Progenitor cell of endocrine pancreas (in vitro differentiated cells): ENCODE measurements around the gene APEH. TPM values are rescaled to one million over a fixed set of nuclear protein-coding genes. Genes with fewer than 3 reads are reported as not detected.

ENCODE experiments used
- DNase-seq: peaks from one replicate; pipeline ENCODE4 v3.0.0; 2021; ENCODE audit warnings: low spot score; ENCODE audit not compliant: unreplicated experiment
- H3K27ac Mint-ChIP-seq: 2 replicates; pipeline ENCODE4 v1.8.0; 2021; ENCODE audit warnings: mild to moderate bottlenecking, moderate library complexity, mixed read lengths
- H3K27me3 Mint-ChIP-seq: 2 replicates; pipeline ENCODE4 v1.8.0; 2021; ENCODE audit warnings: mixed read lengths
- H3K36me3 Mint-ChIP-seq: 2 replicates; pipeline ENCODE4 v1.8.0; 2022; ENCODE audit warnings: mixed read lengths; ENCODE audit not compliant: insufficient read depth
- H3K4me1 Mint-ChIP-seq: 2 replicates; pipeline ENCODE4 v1.8.0; 2021; ENCODE audit warnings: low read depth, mixed read lengths
- H3K4me3 Mint-ChIP-seq: 2 replicates; pipeline ENCODE4 v1.8.0; 2021; ENCODE audit warnings: low read depth, mild to moderate bottlenecking, moderate library complexity, mixed read lengths
- H3K9me3 Mint-ChIP-seq: 2 replicates; pipeline ENCODE4 v1.8.0; 2021; ENCODE audit warnings: low read depth, mixed read lengths
- long read RNA-seq: library from polyadenylated mRNA; unstranded; transcript quantifications from one replicate; pipeline ENCODE4 v2.0.0, GENCODE V29; 2020
- total RNA-seq: library from RNA; stranded (reverse); gene quantifications from 2 replicates; pipeline ENCODE4 v1.2.1, GENCODE V29; 2021
- TF ChIP-seq, protein P1 (sequence below): fragments of 200-600 bp; sonication (generic); IDR thresholded peaks from one replicate; pipeline ENCODE4 v1.5.0; 2021; ENCODE audit warnings: antibody characterized with exemption, mild to moderate bottlenecking; ENCODE audit not compliant: unreplicated experiment

APEH gene
- total RNA-seq = 160 and 178 TPM in 2 replicates
- long read RNA-seq, transcript APEH-201 (22 exons, 3,220 nt) = major isoform, 225 of 400 reads
- long read RNA-seq, partial matches to known transcripts = 113 of 400 reads
- long read RNA-seq, other reads (novel, unspliced or antisense) = 62 of 400 reads

DNA sequence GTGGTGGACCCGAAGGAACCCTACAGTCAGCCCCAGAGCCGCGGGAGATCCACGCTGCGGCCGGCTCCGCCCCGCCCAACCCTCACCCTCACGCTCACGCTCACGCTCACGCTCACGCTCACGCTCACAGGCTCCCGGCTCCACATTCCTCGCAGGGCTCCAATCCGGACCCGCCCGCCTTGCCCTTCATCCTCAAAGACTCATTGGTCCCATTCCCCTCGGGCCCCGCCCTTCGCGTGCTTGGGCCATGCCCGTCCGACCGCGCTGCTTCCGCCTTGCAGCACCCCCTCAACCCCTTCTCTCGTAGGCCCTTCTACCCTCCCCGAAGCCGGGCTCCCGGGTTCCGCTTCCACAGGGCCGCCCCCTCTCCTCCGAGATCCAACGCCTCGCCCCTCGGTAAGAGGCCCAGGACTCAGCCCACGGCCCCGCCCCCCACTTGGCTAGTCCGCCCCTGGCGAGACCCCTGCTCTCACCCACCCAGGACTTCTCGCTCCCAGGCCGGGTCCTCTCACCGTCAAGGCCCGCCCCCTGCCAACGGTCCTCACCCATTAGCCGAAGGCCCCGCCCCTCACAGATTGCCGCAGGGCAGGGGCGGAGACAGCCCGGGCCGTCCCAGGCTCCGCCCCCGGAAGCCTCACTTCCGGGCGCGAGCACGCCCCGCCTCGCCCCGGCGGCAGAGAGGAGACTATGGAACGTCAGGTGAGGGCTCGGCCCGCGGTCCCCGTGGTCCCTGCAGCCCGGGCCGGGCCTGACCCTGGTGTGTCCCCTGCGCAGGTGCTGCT is at the start of gene APEH:
Gene APEH, plus strand, starts transcription at position 637 of the 782 bp plus-strand sequence. Its CDS starts 51 bp downstream, at position 688.
- peaks cover 5% of the 10 kb centered on the region for H3K36me3 Mint-ChIP-seq
- no peaks in the 10 kb centered on the region for H3K27me3 Mint-ChIP-seq
- H3K4me1 Mint-ChIP-seq = peaks cover 16% of the 10 kb centered on the region
- H3K9me3 Mint-ChIP-seq = no peaks in the 10 kb centered on the region
- peak within 1 kb of the TSS; percentile 97 for H3K27ac Mint-ChIP-seq
- DNase-seq = peak; percentile 96
- TF ChIP-seq, protein P1, sequence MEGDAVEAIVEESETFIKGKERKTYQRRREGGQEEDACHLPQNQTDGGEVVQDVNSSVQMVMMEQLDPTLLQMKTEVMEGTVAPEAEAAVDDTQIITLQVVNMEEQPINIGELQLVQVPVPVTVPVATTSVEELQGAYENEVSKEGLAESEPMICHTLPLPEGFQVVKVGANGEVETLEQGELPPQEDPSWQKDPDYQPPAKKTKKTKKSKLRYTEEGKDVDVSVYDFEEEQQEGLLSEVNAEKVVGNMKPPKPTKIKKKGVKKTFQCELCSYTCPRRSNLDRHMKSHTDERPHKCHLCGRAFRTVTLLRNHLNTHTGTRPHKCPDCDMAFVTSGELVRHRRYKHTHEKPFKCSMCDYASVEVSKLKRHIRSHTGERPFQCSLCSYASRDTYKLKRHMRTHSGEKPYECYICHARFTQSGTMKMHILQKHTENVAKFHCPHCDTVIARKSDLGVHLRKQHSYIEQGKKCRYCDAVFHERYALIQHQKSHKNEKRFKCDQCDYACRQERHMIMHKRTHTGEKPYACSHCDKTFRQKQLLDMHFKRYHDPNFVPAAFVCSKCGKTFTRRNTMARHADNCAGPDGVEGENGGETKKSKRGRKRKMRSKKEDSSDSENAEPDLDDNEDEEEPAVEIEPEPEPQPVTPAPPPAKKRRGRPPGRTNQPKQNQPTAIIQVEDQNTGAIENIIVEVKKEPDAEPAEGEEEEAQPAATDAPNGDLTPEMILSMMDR = no peak
- peak within 1 kb of the TSS; percentile 84 for H3K4me3 Mint-ChIP-seq

DNA sequence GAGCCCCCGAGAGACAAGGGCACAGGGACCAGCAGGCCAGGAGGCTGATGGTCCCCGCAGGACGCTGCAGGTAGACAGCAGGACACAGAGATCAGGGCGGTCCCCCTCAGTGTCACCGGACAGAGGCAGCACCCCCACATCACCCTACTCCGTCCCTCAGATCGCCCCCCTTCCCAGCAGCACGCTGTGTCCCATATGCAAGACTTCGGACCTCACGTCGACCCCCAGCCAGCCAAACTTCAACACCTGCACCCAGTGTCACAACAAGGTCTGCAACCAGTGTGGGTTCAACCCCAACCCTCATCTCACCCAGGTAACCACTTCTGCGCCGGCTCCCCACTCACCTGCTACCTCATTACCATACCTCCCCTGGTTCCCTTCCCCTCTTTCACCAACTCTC is 49.1 kb upstream of the APEH start:
- no peaks in the 10 kb centered on the region for H3K36me3 Mint-ChIP-seq
- H3K27ac Mint-ChIP-seq = no peak overlapping the region

DNA sequence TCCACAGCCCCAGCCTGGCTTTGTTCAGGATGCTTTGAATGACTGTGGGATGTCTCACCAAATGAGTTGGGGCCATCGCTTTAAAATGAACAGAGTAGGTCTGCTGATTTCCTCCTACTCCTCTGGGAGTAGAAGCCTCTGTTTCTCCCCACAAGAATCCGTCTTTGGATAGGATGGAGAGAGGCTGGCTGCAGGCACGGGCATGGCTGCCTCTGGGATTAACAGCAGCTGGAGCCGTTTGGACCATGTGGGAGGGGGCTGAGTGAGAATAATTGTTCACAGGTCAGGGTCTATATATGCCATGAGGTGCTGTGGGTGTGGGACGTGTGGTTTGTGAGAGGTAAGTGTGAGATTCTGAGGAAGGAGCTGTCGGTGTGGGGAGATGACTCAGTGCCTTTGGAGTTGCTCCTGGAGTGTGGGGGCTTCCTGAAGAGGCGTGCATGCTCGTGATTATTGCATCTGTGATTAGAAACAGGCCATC is 48.0 kb upstream of the APEH start:
- TF ChIP-seq, protein P1 = no peak
- no peaks in the 10 kb centered on the region for H3K36me3 Mint-ChIP-seq
- no peak overlapping the region for H3K4me3 Mint-ChIP-seq
- no peak overlapping the region for H3K27ac Mint-ChIP-seq
- H3K27me3 Mint-ChIP-seq = peaks cover 6% of the 10 kb centered on the region
- no peaks in the 10 kb centered on the region for H3K4me1 Mint-ChIP-seq
- H3K9me3 Mint-ChIP-seq = no peaks in the 10 kb centered on the region
- no peak for DNase-seq

More for the DNA sequence above, 49.1 kb upstream of the APEH start:
- H3K9me3 Mint-ChIP-seq = no peaks in the 10 kb centered on the region
- no peaks in the 10 kb centered on the region for H3K4me1 Mint-ChIP-seq
- H3K4me3 Mint-ChIP-seq = no peak overlapping the region
- peaks cover 7% of the 10 kb centered on the region for H3K27me3 Mint-ChIP-seq
- TF ChIP-seq, protein P1 = no peak
- no peak for DNase-seq

DNA sequence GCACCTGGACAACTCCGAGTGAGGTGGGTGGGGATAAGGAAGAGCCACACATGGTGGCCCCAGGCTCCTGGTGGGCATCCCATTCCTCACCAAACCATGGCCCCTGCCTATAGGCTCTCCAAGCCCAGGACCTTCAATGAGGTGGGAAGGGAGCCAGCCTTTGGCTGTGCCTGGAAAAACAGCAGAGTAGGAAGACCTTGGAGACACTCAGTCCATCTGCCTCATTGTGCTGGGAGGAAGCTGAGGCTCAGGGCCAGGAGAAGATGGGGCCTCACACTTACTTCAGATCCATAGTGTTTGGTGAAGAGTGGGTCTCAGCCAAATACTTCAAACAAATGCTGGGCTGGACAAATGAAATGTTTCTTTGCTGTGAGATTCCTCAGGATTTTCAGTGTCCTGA is 47.4 kb upstream of the APEH start:
- H3K27ac Mint-ChIP-seq = no peak overlapping the region
- no peak overlapping the region for H3K4me3 Mint-ChIP-seq

DNA sequence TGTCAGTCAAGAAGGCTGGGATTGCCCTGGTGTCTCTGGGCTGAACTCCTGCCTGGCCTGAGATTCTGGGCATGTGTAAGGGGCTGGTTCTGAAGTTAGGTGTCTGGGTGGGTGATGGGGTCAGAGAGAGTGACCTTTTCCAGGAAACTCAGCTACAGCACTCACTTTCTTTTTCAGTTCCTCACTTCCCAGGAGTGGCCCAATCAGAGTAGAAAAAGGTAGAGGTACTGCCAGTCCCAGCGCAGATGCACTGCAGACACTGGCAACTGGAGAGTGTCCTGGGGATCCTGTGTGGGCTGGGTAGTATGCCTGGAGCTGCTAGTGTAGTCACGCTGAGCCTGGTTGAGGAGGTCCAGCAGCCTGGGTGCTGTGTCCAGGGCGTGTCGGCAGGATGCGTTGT is 46.5 kb upstream of the APEH start:
- H3K9me3 Mint-ChIP-seq = peaks cover 7% of the 10 kb centered on the region
- no peak overlapping the region for H3K4me3 Mint-ChIP-seq
- no peak overlapping the region for H3K27ac Mint-ChIP-seq
- no peaks in the 10 kb centered on the region for H3K27me3 Mint-ChIP-seq
- no peak for DNase-seq
- H3K36me3 Mint-ChIP-seq = peaks cover 2% of the 10 kb centered on the region
- no peaks in the 10 kb centered on the region for H3K4me1 Mint-ChIP-seq
- TF ChIP-seq, protein P1 = no peak

More for the DNA sequence above, 47.4 kb upstream of the APEH start:
- TF ChIP-seq, protein P1 = no peak
- DNase-seq = no peak
- Mint-ChIP-seq H3K36me3 (no peaks in the 10 kb centered on the region), H3K4me1 (no peaks in the 10 kb centered on the region), H3K9me3 (peaks cover 3% of the 10 kb centered on the region), H3K27me3 (peaks cover 1% of the 10 kb centered on the region)
